ENCODE measurements around the gene SFMBT1. TPM values are rescaled to one million over a fixed set of nuclear protein-coding genes. Genes with fewer than 3 reads are reported as not detected.

SFMBT1 gene
- total and polyA plus RNA-seq, 4 donors: 4.4 to 17.8 (median 10.4) TPM

DNA sequence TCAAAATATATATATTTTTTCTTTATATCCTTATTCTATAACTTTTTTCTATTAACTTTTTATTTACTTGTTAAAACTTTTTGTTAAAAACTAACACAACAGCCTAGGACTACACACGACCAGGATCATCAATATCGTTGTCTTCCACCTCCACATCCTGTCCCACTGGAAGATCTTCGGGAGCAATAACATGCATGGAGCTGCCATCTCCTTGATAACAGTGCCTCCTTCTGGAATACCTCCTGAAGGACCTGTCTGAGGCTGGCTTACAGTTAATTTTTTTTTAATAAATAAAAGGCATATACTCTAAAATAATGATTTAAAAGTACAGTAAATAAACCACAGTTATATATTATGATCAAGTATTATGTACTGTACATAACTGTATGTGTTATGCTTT is 58.9 kb downstream of the SFMBT1 start:
- H3K27ac ChIP-seq (ENCODE audit: low read depth in 1 of 2, low read length in 2 of 2): no peak overlapping the region
- WGBS: 73% methylated on average over 3 of the region's 3 CpGs
- no peaks in the 10 kb centered on the region for H3K9me3 ChIP-seq (ENCODE audit: control insufficient read depth in 4 of 4, low read length in 3 of 4)

DNA sequence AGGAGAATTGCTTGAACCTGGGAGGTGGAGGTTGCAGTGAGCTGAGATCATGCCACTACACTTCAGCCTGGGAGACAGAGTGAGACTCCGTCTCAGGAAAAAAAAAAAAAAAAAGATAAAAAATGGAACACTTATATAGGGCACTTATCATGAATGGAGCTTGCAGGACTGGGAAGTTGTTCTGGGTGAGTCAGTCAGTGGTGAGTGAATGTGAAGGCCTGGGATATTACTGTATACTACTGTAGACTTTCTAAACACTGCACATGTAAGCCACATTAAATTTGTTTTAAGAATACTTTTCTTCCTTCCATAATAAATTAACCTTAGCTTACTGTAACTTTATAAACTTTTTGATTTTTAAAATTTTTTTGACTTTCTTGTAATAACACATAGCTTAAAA is 59.8 kb downstream of the SFMBT1 start:
- 100% methylated on average over 1 of the region's 1 CpG for WGBS
- Histone ChIP-seq H3K9ac (ENCODE audit: low read depth in 1 of 2, low read length in 2 of 2) (no peak overlapping the region), H3K27ac (ENCODE audit: low read depth in 1 of 2, low read length in 2 of 2) (no peak overlapping the region), H3K4me1 (ENCODE audit: control insufficient read depth in 4 of 4, insufficient read depth in 4 of 4, low read length in 3 of 4) (peaks cover 0 to 1% (median 0%) of the 10 kb centered on the region in 4 donors), H3K27me3 (ENCODE audit: control insufficient read depth in 4 of 4, insufficient read depth in 4 of 4, low read length in 3 of 4) (no peaks in the 10 kb centered on the region), H3K36me3 (ENCODE audit: control insufficient read depth in 4 of 4, insufficient read depth in 3 of 4, low read depth in 1 of 4, low read length in 3 of 4) (no peaks in the 10 kb centered on the region), H3K9me3 (ENCODE audit: control insufficient read depth in 4 of 4, low read length in 3 of 4) (no peaks in the 10 kb centered on the region), H3K4me3 (ENCODE audit: low read depth in 1 of 3, low read length in 3 of 3) (no peak overlapping the region)
- no peak for TF ChIP-seq YY1 (IDR thresholded peaks at IDR 0.05)
- TF ChIP-seq, protein P1, sequence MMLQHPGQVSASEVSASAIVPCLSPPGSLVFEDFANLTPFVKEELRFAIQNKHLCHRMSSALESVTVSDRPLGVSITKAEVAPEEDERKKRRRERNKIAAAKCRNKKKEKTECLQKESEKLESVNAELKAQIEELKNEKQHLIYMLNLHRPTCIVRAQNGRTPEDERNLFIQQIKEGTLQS (IDR thresholded peaks at IDR 0.05): no peak
- no peak for TF ChIP-seq TAF1 (conservative IDR thresholded peaks at IDR 0.05)
- TF ChIP-seq FOXA2 (IDR thresholded peaks at IDR 0.05): no peak
- TF ChIP-seq, protein P2, sequence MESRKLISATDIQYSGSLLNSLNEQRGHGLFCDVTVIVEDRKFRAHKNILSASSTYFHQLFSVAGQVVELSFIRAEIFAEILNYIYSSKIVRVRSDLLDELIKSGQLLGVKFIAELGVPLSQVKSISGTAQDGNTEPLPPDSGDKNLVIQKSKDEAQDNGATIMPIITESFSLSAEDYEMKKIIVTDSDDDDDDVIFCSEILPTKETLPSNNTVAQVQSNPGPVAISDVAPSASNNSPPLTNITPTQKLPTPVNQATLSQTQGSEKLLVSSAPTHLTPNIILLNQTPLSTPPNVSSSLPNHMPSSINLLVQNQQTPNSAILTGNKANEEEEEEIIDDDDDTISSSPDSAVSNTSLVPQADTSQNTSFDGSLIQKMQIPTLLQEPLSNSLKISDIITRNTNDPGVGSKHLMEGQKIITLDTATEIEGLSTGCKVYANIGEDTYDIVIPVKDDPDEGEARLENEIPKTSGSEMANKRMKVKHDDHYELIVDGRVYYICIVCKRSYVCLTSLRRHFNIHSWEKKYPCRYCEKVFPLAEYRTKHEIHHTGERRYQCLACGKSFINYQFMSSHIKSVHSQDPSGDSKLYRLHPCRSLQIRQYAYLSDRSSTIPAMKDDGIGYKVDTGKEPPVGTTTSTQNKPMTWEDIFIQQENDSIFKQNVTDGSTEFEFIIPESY (IDR thresholded peaks at IDR 0.05): no peak
- TF ChIP-seq RXRA (IDR thresholded peaks at IDR 0.05): no peak
- TF ChIP-seq JUND (IDR thresholded peaks at IDR 0.05): no peak
- TF ChIP-seq RAD21 (IDR thresholded peaks at IDR 0.05): no peak
- TF ChIP-seq NR2F2 (IDR thresholded peaks at IDR 0.05): no peak
- TF ChIP-seq FOXA1 (IDR thresholded peaks at IDR 0.05): no peak
- no peak for TF ChIP-seq EGR1 (IDR thresholded peaks at IDR 0.05; ENCODE audit: low read depth in 2 of 2)
- TF ChIP-seq GABPA (IDR thresholded peaks at IDR 0.05 in 1 of 2, conservative IDR thresholded peaks at IDR 0.05 in 1 of 2): no peak
- DNase-seq (ENCODE audit: low spot score): no peak

More for the DNA sequence above, 58.9 kb downstream of the SFMBT1 start:
- Histone ChIP-seq H3K36me3 (ENCODE audit: control insufficient read depth in 4 of 4, insufficient read depth in 3 of 4, low read depth in 1 of 4, low read length in 3 of 4) (no peaks in the 10 kb centered on the region), H3K4me3 (ENCODE audit: low read depth in 1 of 3, low read length in 3 of 3) (no peak overlapping the region), H3K9ac (ENCODE audit: low read depth in 1 of 2, low read length in 2 of 2) (no peak overlapping the region), H3K4me1 (ENCODE audit: control insufficient read depth in 4 of 4, insufficient read depth in 4 of 4, low read length in 3 of 4) (peaks cover 0 to 1% (median 0%) of the 10 kb centered on the region in 4 donors), H3K27me3 (ENCODE audit: control insufficient read depth in 4 of 4, insufficient read depth in 4 of 4, low read length in 3 of 4) (no peaks in the 10 kb centered on the region)
- no peak for DNase-seq (ENCODE audit: low spot score)
- TF ChIP-seq RAD21 (IDR thresholded peaks at IDR 0.05) (peak; percentile 52 to 68), FOXA2 (IDR thresholded peaks at IDR 0.05) (no peak)
- TF ChIP-seq, protein P3, sequence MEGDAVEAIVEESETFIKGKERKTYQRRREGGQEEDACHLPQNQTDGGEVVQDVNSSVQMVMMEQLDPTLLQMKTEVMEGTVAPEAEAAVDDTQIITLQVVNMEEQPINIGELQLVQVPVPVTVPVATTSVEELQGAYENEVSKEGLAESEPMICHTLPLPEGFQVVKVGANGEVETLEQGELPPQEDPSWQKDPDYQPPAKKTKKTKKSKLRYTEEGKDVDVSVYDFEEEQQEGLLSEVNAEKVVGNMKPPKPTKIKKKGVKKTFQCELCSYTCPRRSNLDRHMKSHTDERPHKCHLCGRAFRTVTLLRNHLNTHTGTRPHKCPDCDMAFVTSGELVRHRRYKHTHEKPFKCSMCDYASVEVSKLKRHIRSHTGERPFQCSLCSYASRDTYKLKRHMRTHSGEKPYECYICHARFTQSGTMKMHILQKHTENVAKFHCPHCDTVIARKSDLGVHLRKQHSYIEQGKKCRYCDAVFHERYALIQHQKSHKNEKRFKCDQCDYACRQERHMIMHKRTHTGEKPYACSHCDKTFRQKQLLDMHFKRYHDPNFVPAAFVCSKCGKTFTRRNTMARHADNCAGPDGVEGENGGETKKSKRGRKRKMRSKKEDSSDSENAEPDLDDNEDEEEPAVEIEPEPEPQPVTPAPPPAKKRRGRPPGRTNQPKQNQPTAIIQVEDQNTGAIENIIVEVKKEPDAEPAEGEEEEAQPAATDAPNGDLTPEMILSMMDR (IDR thresholded peaks at IDR 0.05; ENCODE audit: low read depth, low read length, missing input control): peak; percentile 17

DNA sequence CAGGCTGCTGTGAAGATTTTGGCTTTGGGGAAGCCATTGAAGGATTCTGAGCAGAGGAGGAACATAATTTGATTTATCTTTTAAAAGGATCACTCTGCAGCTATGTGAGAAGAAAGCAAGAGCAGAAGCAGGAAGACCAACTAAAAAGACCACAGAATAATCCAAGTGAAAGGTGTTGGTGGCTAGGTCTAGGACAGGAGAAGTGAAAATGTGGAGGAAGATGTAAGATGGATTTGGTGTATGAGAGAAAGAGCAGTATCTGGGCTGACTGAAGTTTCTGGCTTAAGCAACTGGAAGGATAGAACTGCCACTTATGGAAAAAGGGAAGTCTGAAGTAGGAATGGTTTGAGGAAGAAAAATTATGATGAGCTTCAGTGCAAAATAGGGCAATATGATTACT is 62.0 kb downstream of the SFMBT1 start:
- Histone ChIP-seq H3K36me3 (ENCODE audit: control insufficient read depth in 4 of 4, insufficient read depth in 3 of 4, low read depth in 1 of 4, low read length in 3 of 4) (no peaks in the 10 kb centered on the region), H3K4me1 (ENCODE audit: control insufficient read depth in 4 of 4, insufficient read depth in 4 of 4, low read length in 3 of 4) (peaks cover 0 to 5% (median 1%) of the 10 kb centered on the region in 4 donors), H3K9ac (ENCODE audit: low read depth in 1 of 2, low read length in 2 of 2) (no peak overlapping the region), H3K4me3 (ENCODE audit: low read depth in 1 of 3, low read length in 3 of 3) (no peak overlapping the region), H3K27me3 (ENCODE audit: control insufficient read depth in 4 of 4, insufficient read depth in 4 of 4, low read length in 3 of 4) (no peaks in the 10 kb centered on the region), H3K9me3 (ENCODE audit: control insufficient read depth in 4 of 4, low read length in 3 of 4) (no peaks in the 10 kb centered on the region), H3K27ac (ENCODE audit: low read depth in 1 of 2, low read length in 2 of 2) (no peak overlapping the region)
- no peak for DNase-seq (ENCODE audit: low spot score)
- TF ChIP-seq SP1 (IDR thresholded peaks at IDR 0.05): no peak
- TF ChIP-seq RXRA (IDR thresholded peaks at IDR 0.05): no peak
- no peak for TF ChIP-seq HNF4G (IDR thresholded peaks at IDR 0.05)
- TF ChIP-seq HNF4A (conservative IDR thresholded peaks at IDR 0.05): no peak
- TF ChIP-seq TAF1 (conservative IDR thresholded peaks at IDR 0.05): no peak
- no peak for TF ChIP-seq RAD21 (IDR thresholded peaks at IDR 0.05)
- TF ChIP-seq, protein P3 (IDR thresholded peaks at IDR 0.05; ENCODE audit: low read depth, low read length, missing input control): no peak
- no peak for TF ChIP-seq GABPA (IDR thresholded peaks at IDR 0.05 in 1 of 2, conservative IDR thresholded peaks at IDR 0.05 in 1 of 2)
- TF ChIP-seq YY1 (IDR thresholded peaks at IDR 0.05): no peak
- TF ChIP-seq, protein P2 (IDR thresholded peaks at IDR 0.05): no peak

Measured in liver (tissue), 9 donors.